Neuronal stem cell (in vitro differentiated cells): ENCODE results near the gene ST6GALNAC3.

Experiments used
- DNase-seq: peaks from one replicate; pipeline ENCODE4 v3.0.0-alpha.2; 2013; ENCODE audit warnings: low spot score
- H2AFZ ChIP-seq: one replicate; pipeline ENCODE4 v1.6.1; 2013; ENCODE audit warnings: mild to moderate bottlenecking, low read length, inconsistent platforms
- H2AK5ac ChIP-seq: 2 replicates; pipeline ENCODE4 v1.6.1; 2013; ENCODE audit warnings: low read depth, mild to moderate bottlenecking, inconsistent platforms, low read length, moderate library complexity, mixed read lengths
- H2BK120ac ChIP-seq: 2 replicates; pipeline ENCODE4 v1.6.1; 2013; ENCODE audit warnings: low read depth, mild to moderate bottlenecking, inconsistent platforms, low read length, moderate library complexity, mixed read lengths
- H2BK12ac ChIP-seq: one replicate; pipeline ENCODE4 v1.6.1; 2013; ENCODE audit warnings: low read length, inconsistent platforms
- H2BK15ac ChIP-seq: 2 replicates; pipeline ENCODE4 v1.6.1; 2013; ENCODE audit warnings: mild to moderate bottlenecking, low read length, inconsistent platforms, mixed read lengths
- H2BK5ac ChIP-seq: one replicate; pipeline ENCODE4 v1.6.1; 2013; ENCODE audit warnings: inconsistent platforms, mild to moderate bottlenecking, low read length, moderate library complexity
- H3K14ac ChIP-seq: one replicate; pipeline ENCODE4 v1.6.1; 2013; ENCODE audit warnings: low read length, inconsistent platforms
- H3K18ac ChIP-seq: 2 replicates; pipeline ENCODE4 v1.6.1; 2013; ENCODE audit warnings: low read length, inconsistent platforms
- H3K23ac ChIP-seq: 2 replicates; pipeline ENCODE4 v1.6.1; 2013; ENCODE audit warnings: low read depth, mild to moderate bottlenecking, mixed read lengths, low read length, inconsistent platforms; ENCODE audit not compliant: poor library complexity
- H3K27ac ChIP-seq: replicated peaks from 3 replicates; pipeline ENCODE4 v1.5.1; 2013; ENCODE audit warnings: low read length, inconsistent platforms
- H3K27me3 ChIP-seq, 3 experiments: 2 replicates each; pipeline ENCODE4 v1.6.1; 2013; ENCODE audit warnings: low read length in 3 of 3, mild to moderate bottlenecking in 2 of 3, inconsistent platforms in 1 of 3, low read depth in 1 of 3, mixed read lengths in 1 of 3, moderate library complexity in 1 of 3; ENCODE audit not compliant: control insufficient read depth in 3 of 3, insufficient read depth in 3 of 3
- H3K36me3 ChIP-seq, 2 donors: replicated peaks in 1 of 2; 2 replicates each; pipeline ENCODE4 v1.6.1; 2013; ENCODE audit warnings: low read length in 2 of 2; ENCODE audit not compliant: control insufficient read depth in 2 of 2, insufficient read depth in 2 of 2
- H3K4ac ChIP-seq: 2 replicates; pipeline ENCODE4 v1.6.1; 2013; ENCODE audit warnings: inconsistent platforms, mild to moderate bottlenecking, low read length, moderate library complexity
- H3K4me1 ChIP-seq, 2 donors: 1 replicate in 1 of 2; 2 replicates in 1 of 2; pipeline ENCODE4 v1.6.1; 2013; ENCODE audit warnings: low read length in 2 of 2, low read depth in 1 of 2; ENCODE audit not compliant: control insufficient read depth in 2 of 2, insufficient read depth in 1 of 2
- H3K4me2 ChIP-seq: one replicate; pipeline ENCODE4 v1.6.1; 2013; ENCODE audit warnings: mild to moderate bottlenecking, low read length, inconsistent platforms; ENCODE audit not compliant: insufficient read depth, poor library complexity, severe bottlenecking
- H3K4me3 ChIP-seq, 2 donors: 2 replicates each; pipeline ENCODE4 v1.5.1; 2013; ENCODE audit warnings: low read length in 2 of 2, mild to moderate bottlenecking in 2 of 2, inconsistent platforms in 1 of 2, moderate library complexity in 1 of 2
- H3K79me1 ChIP-seq: one replicate; pipeline ENCODE4 v1.6.1; 2013; ENCODE audit warnings: low read depth, mild to moderate bottlenecking, inconsistent platforms, low read length, moderate library complexity
- H3K9ac ChIP-seq: one replicate; pipeline ENCODE4 v1.6.1; 2013; ENCODE audit warnings: mild to moderate bottlenecking, low read depth, low read length, inconsistent platforms; ENCODE audit not compliant: poor library complexity
- H3K9me3 ChIP-seq, 2 donors: replicated peaks in 1 of 2; 2 replicates each; pipeline versions ENCODE3 to v1.6.1; 2013; ENCODE audit warnings: low read length in 2 of 2, mild to moderate bottlenecking in 2 of 2, inconsistent platforms in 1 of 2, low read depth in 1 of 2, mixed read lengths in 1 of 2, moderate library complexity in 1 of 2; ENCODE audit not compliant: control insufficient read depth in 2 of 2, insufficient read depth in 1 of 2
- H4K8ac ChIP-seq: one replicate; pipeline ENCODE4 v1.6.1; 2013; ENCODE audit warnings: low read depth, mild to moderate bottlenecking, inconsistent platforms, low read length, moderate library complexity
- H4K91ac ChIP-seq: one replicate; pipeline ENCODE4 v1.6.1; 2013; ENCODE audit warnings: low read length, low read depth, mild to moderate bottlenecking, inconsistent platforms; ENCODE audit not compliant: poor library complexity
- WGBS, 2 donors: extraction: QIAGEN DNeasy Blood & Tissue Kit; methylation state at CpG; one replicate each; pipeline ENCODE4 v1.1.7; 2013; ENCODE audit warnings: missing lambda C conversion rate in 2 of 2, mixed read lengths in 1 of 2; ENCODE audit not compliant: insufficient read length in 2 of 2, insufficient replicate concordance in 1 of 2; ENCODE audit errors: extremely low coverage in 2 of 2; 5-methylcytosine and 5-hydroxymethylcytosine counted together

ST6GALNAC3 gene

DNA sequence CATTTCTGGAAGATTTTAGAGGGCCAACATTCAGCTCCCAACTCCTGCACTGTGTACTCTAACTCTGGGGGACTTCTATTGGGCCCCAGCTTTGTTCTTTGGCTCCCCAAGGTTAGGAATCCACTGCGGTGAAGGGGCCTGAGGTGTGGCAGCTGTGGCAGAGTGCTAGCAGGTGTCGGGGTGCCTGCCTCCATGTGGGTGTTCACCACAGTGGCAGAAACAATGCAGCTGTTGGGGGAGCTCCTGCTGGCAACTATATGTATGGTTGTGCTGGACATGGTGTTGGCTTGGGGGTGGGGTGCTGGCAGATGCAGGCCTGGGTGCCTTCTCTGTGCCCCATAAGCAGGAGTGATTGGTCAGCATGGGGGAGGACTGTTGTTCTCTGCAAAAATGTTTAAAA is 95.5 kb downstream of the ST6GALNAC3 start:
- no peak overlapping the region for H3K4me2 ChIP-seq
- H2AFZ ChIP-seq: no peak overlapping the region
- no peak overlapping the region for H3K23ac ChIP-seq
- no peak overlapping the region for H4K91ac ChIP-seq
- no peak overlapping the region for H3K4me3 ChIP-seq
- H3K9ac ChIP-seq: no peak overlapping the region
- H2BK15ac ChIP-seq: no peak overlapping the region
- no peak overlapping the region for H3K14ac ChIP-seq
- no peak overlapping the region for H2BK12ac ChIP-seq
- DNase-seq: no peak
- no peak overlapping the region for H4K8ac ChIP-seq
- H3K4ac ChIP-seq: no peak overlapping the region
- H2BK120ac ChIP-seq: no peak overlapping the region
- peaks cover 3% of the 10 kb centered on the region for H3K79me1 ChIP-seq
- no peaks in the 10 kb centered on the region for H3K36me3 ChIP-seq
- H3K4me1 ChIP-seq: no peaks in the 10 kb centered on the region
- no peaks in the 10 kb centered on the region for H3K9me3 ChIP-seq
- H2BK5ac ChIP-seq: no peak overlapping the region
- no peak overlapping the region for H3K27ac ChIP-seq
- no peak overlapping the region for H3K18ac ChIP-seq
- WGBS, 2 donors: no CpG with 5 or more reads among the region's 2 CpGs
- no peaks in the 10 kb centered on the region for H3K27me3 ChIP-seq
- no peak overlapping the region for H2AK5ac ChIP-seq

DNA sequence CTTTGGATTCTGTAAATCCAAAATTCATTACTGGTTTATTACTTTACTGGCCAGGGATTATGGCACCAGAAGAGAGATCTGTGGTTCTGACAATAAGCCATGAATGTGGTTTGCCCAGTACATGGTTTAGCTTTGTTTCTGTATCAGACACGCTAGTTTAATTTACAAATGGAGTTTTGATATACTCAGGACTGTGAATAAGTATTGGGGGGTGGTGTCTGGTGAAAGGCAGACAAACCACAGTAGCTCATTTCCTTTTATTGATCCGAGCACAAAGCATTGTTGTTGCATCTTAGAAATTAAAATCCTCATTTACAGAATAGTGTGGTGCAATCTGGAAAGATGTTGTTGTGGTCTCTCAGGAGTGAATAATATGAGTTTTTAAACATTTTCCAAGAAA is 96.0 kb downstream of the ST6GALNAC3 start:
- Histone ChIP-seq H3K18ac (no peak overlapping the region), H3K14ac (no peak overlapping the region), H3K79me1 (peaks cover 3% of the 10 kb centered on the region), H4K8ac (no peak overlapping the region), H2AK5ac (no peak overlapping the region), H3K4me2 (no peak overlapping the region), H2AFZ (no peak overlapping the region), H3K9ac (no peak overlapping the region), H2BK120ac (no peak overlapping the region), H4K91ac (no peak overlapping the region), H2BK15ac (no peak overlapping the region), H3K23ac (no peak overlapping the region), H3K27me3 (no peaks in the 10 kb centered on the region), H3K4me3 (no peak overlapping the region), H3K9me3 (no peaks in the 10 kb centered on the region), H3K4ac (no peak overlapping the region), H3K27ac (no peak overlapping the region), H2BK5ac (no peak overlapping the region), H2BK12ac (no peak overlapping the region), H3K36me3 (no peaks in the 10 kb centered on the region), H3K4me1 (no peaks in the 10 kb centered on the region)
- no CpG with 5 or more reads among the region's 2 CpGs for WGBS, 2 donors
- DNase-seq: no peak

DNA sequence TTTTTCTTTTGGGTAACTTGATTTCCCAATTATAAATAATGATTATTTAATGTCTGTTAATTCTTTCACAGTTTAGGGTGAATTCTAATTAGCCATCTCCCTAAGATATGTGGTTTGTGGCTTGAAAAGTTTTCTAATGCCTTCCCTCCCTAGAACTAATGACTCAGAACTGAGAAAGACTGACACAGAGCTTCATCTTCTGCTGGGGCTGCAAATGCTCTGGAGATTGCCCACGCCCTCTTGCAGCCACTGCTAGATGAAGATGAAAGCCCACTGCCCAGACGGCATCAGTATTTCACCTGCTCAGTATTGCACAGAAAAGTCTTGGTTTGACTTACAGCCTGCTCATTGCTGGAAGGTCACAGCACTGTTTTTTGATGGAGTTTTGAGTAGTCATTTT is 101.5 kb downstream of the ST6GALNAC3 start:
- Histone ChIP-seq H3K4me2 (no peak overlapping the region), H3K4me3 (no peak overlapping the region), H3K18ac (no peak overlapping the region), H3K4ac (no peak overlapping the region), H3K79me1 (no peaks in the 10 kb centered on the region), H3K36me3 (no peaks in the 10 kb centered on the region), H3K9ac (no peak overlapping the region), H3K9me3 (peaks cover 2 to 4% of the 10 kb centered on the region in 2 donors), H4K91ac (no peak overlapping the region), H4K8ac (no peak overlapping the region), H2BK120ac (no peak overlapping the region), H2BK12ac (no peak overlapping the region), H2BK5ac (no peak overlapping the region), H3K4me1 (no peaks in the 10 kb centered on the region), H3K27ac (no peak overlapping the region), H2AFZ (no peak overlapping the region), H3K14ac (no peak overlapping the region), H2BK15ac (no peak overlapping the region), H3K23ac (no peak overlapping the region), H2AK5ac (no peak overlapping the region), H3K27me3 (no peaks in the 10 kb centered on the region)
- WGBS, 2 donors: no CpG with 5 or more reads among the region's 2 CpGs
- no peak for DNase-seq

DNA sequence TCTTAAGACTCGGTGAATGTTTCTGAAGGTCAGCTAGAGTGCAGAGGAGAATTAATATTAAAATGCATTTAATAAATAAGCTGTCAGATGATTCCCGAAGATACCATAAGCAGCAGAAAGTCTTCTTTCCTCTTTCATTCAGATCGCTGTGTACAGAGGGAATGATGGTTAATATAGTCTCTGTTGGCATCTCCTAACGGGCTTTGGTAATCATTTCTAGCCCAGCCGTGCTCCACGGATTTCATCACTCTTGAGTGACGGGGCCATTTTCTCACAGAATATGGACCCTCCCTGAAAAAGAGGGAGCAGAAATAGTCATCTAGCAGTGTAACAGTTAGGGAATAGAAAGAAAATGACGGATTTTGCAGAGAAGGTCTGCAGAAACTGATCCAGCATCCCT is 103.1 kb downstream of the ST6GALNAC3 start:
- Histone ChIP-seq H3K27ac (no peak overlapping the region), H2BK120ac (no peak overlapping the region), H3K79me1 (no peaks in the 10 kb centered on the region), H2AK5ac (no peak overlapping the region), H2BK12ac (no peak overlapping the region), H2BK15ac (no peak overlapping the region), H3K23ac (no peak overlapping the region), H3K4me2 (no peak overlapping the region), H3K27me3 (no peaks in the 10 kb centered on the region), H3K4ac (no peak overlapping the region), H3K18ac (no peak overlapping the region), H3K14ac (no peak overlapping the region), H2BK5ac (no peak overlapping the region), H2AFZ (no peak overlapping the region), H3K36me3 (no peaks in the 10 kb centered on the region), H3K9ac (no peak overlapping the region), H4K91ac (no peak overlapping the region), H4K8ac (no peak overlapping the region), H3K4me3 (no peak overlapping the region), H3K4me1 (no peaks in the 10 kb centered on the region), H3K9me3 (peaks cover 2 to 4% of the 10 kb centered on the region in 2 donors)
- no peak for DNase-seq
- no CpG with 5 or more reads among the region's 8 CpGs for WGBS, 2 donors
